GM21367 (cell line): ENCODE data around the gene PTPN3.
"Not testable (repeated sequence)": the region's sequence is repeated elsewhere in the genome, so short reads cannot be mapped to it uniquely, and the experiment has no call there.

Source experiments
- ATAC-seq: cut with Tn5 transposase; IDR thresholded peaks from one replicate; pipeline ENCODE4 v1.9.1; 2021; ENCODE audit not compliant: unreplicated experiment

Gene PTPN3

GRCh38 chr9:109354190-109354589 is 143.9 kb downstream of the PTPN3 start:
- no peak for ATAC-seq

- no peak for ATAC-seq
These were observed 147.1 kb downstream of the PTPN3 start for GRCh38 chr9:109351032-109351431.

- no peak for ATAC-seq
These were observed 148.7 kb downstream of the PTPN3 start for GRCh38 chr9:109349421-109349846.

- ATAC-seq, result no peak
These were observed 151.2 kb downstream of the PTPN3 start for GRCh38 chr9:109346904-109347303.

GRCh38 chr9:109344866-109345265 is 153.2 kb downstream of the PTPN3 start:
- no peak for ATAC-seq

GRCh38 chr9:109342878-109343277 is 155.2 kb downstream of the PTPN3 start:
- ATAC-seq, result no peak

GRCh38 chr9:109341561-109341960 is 156.5 kb downstream of the PTPN3 start:
- ATAC-seq, result no peak

GRCh38 chr9:109340979-109341378 is 157.1 kb downstream of the PTPN3 start:
- ATAC-seq, result not testable (repeated sequence)

GRCh38 chr9:109336409-109336808 is 161.7 kb downstream of the PTPN3 start:
- ATAC-seq, result no peak

GRCh38 chr9:109335929-109336328 is 162.2 kb downstream of the PTPN3 start:
- no peak for ATAC-seq

GRCh38 chr9:109335121-109335520 is 163.0 kb downstream of the PTPN3 start:
- no peak for ATAC-seq

- ATAC-seq, result no peak
These were observed 166.8 kb downstream of the PTPN3 start for GRCh38 chr9:109331353-109331752.

- ATAC-seq, result no peak
These were observed 168.4 kb downstream of the PTPN3 start for GRCh38 chr9:109329638-109330258.

- no peak for ATAC-seq
These were observed 169.0 kb downstream of the PTPN3 start for GRCh38 chr9:109328978-109329637.
